Urinary bladder (tissue), 4 donors: ENCODE measurements around the gene LPA. TPM values are rescaled to one million over a fixed set of nuclear protein-coding genes. Genes with fewer than 3 reads are reported as not detected.
"Not testable (repeated sequence)": the region's sequence is repeated elsewhere in the genome, so short reads cannot be mapped to it uniquely, and the experiment has no call there.

ENCODE experiments used
- DNase-seq: peaks from one replicate; pipeline ENCODE4 v3.0.0-alpha.2; 2015; ENCODE audit errors: extremely low spot score
- H3K27ac ChIP-seq: one replicate; pipeline ENCODE4 v1.5.1; 2013; ENCODE audit warnings: low read depth, mild to moderate bottlenecking, moderate library complexity
- H3K36me3 ChIP-seq: one replicate; pipeline ENCODE4 v1.6.1; 2013; ENCODE audit warnings: mild to moderate bottlenecking, moderate library complexity; ENCODE audit not compliant: insufficient read depth
- H3K4me1 ChIP-seq: one replicate; pipeline ENCODE4 v1.6.1; 2013; ENCODE audit warnings: mild to moderate bottlenecking, moderate library complexity; ENCODE audit not compliant: insufficient read depth
- H3K4me3 ChIP-seq: one replicate; pipeline ENCODE4 v1.5.1; 2013; ENCODE audit warnings: low read depth, low read length
- WGBS: extraction: QIAGEN DNeasy Blood & Tissue Kit; methylation state at CpG from one replicate; pipeline ENCODE4 v1.1.7; 2013; 5-methylcytosine and 5-hydroxymethylcytosine counted together
- polyA plus RNA-seq: library from polyadenylated mRNA; stranded (reverse); fragments of 200-250 nt; gene quantifications from one replicate; pipeline ENCODE4 v1.2.3, GENCODE V29; 2013
- total RNA-seq: library from RNA; depleted of rRNA; stranded (reverse); fragments of >200 nt; gene quantifications from one replicate; pipeline ENCODE4 v1.2.3, GENCODE V29; 2014
- donor health status: healthy with polysubstance abuse.
- donor health status: healthy.

Gene LPA
- total and polyA plus RNA-seq, 2 donors: 0.11 to 4.0 TPM

GRCh38 chr6:160595297-160595696 is 68.8 kb downstream of the LPA start:
- WGBS: 55% methylated on average over 4 of the region's 4 CpGs
- not testable (repeated sequence) for H3K4me1 ChIP-seq, H3K4me3 ChIP-seq, DNase-seq, H3K27ac ChIP-seq, H3K36me3 ChIP-seq

GRCh38 chr6:160586374-160586773 is 77.7 kb downstream of the LPA start:
- Histone ChIP-seq H3K27ac (no peak overlapping the region), H3K4me3 (no peak overlapping the region), H3K4me1 (no peaks in the 10 kb centered on the region), H3K36me3 (no peaks in the 10 kb centered on the region)
- no peak for DNase-seq
- 72% methylated on average over 4 of the region's 4 CpGs for WGBS

GRCh38 chr6:160583794-160584193 is 80.3 kb downstream of the LPA start:
- Histone ChIP-seq H3K4me1 (no peaks in the 10 kb centered on the region), H3K27ac (no peak overlapping the region), H3K36me3 (no peaks in the 10 kb centered on the region), H3K4me3 (no peak overlapping the region)
- DNase-seq: no peak

GRCh38 chr6:160581406-160581805 is 82.7 kb downstream of the LPA start:
- H3K27ac ChIP-seq: no peak overlapping the region
- no peak overlapping the region for H3K4me3 ChIP-seq
- no peak for DNase-seq
- H3K36me3 ChIP-seq: no peaks in the 10 kb centered on the region
- WGBS: 60% methylated on average over 1 of the region's 1 CpG
- H3K4me1 ChIP-seq: no peaks in the 10 kb centered on the region

GRCh38 chr6:160578515-160578914 is 85.6 kb downstream of the LPA start:
- DNase-seq, H3K27ac ChIP-seq, H3K36me3 ChIP-seq, H3K4me1 ChIP-seq, H3K4me3 ChIP-seq: not testable (repeated sequence)
- 66% methylated on average over 5 of the region's 5 CpGs for WGBS

- no peak overlapping the region for H3K4me3 ChIP-seq
- 60% methylated on average over 4 of the region's 4 CpGs for WGBS
- DNase-seq: no peak
- H3K36me3 ChIP-seq: no peaks in the 10 kb centered on the region
- no peak overlapping the region for H3K27ac ChIP-seq
- no peaks in the 10 kb centered on the region for H3K4me1 ChIP-seq
Measured at GRCh38 chr6:160573943-160574342, 90.1 kb downstream of the LPA start.

GRCh38 chr6:160571201-160571600 is 92.9 kb downstream of the LPA start:
- H3K27ac ChIP-seq: not testable (repeated sequence)

GRCh38 chr6:160544802-160545201 is 119.3 kb downstream of the LPA start:
- Histone ChIP-seq H3K4me3 (no peak overlapping the region), H3K27ac (no peak overlapping the region), H3K36me3 (no peaks in the 10 kb centered on the region), H3K4me1 (no peaks in the 10 kb centered on the region)
- WGBS: 71% methylated on average over 6 of the region's 6 CpGs
- no peak for DNase-seq

More at GRCh38 chr6:160571201-160571600, 92.9 kb downstream of the LPA start:
- not testable (repeated sequence) for H3K4me1 ChIP-seq, DNase-seq, H3K4me3 ChIP-seq, H3K36me3 ChIP-seq

GRCh38 chr6:160535270-160535669 is 128.8 kb downstream of the LPA start:
- no peak for DNase-seq
- Histone ChIP-seq H3K4me3 (no peak overlapping the region), H3K36me3 (no peaks in the 10 kb centered on the region), H3K27ac (no peak overlapping the region), H3K4me1 (no peaks in the 10 kb centered on the region)
- WGBS: 98% methylated on average over 1 of the region's 1 CpG

- whole genome bisulfite sequencing: 6% methylated on average over 9 of the region's 9 CpGs
- Histone ChIP-seq H3K27ac (no peak overlapping the region), H3K4me1 (no peaks in the 10 kb centered on the region), H3K4me3 (no peak overlapping the region), H3K36me3 (no peaks in the 10 kb centered on the region)
- DNase-seq: no peak
Measured at GRCh38 chr6:160534050-160534696, 129.9 kb downstream of the LPA start.

- DNase-seq: no peak
- Histone ChIP-seq H3K27ac (no peak overlapping the region), H3K4me3 (no peak overlapping the region), H3K4me1 (no peaks in the 10 kb centered on the region), H3K36me3 (no peaks in the 10 kb centered on the region)
- 64% methylated on average over 4 of the region's 4 CpGs for WGBS
Measured at GRCh38 chr6:160532315-160532714, 131.8 kb downstream of the LPA start.

- DNase-seq: no peak
- WGBS: 75% methylated on average over 2 of the region's 2 CpGs
- no peak overlapping the region for H3K4me3 ChIP-seq
- no peak overlapping the region for H3K27ac ChIP-seq
- no peaks in the 10 kb centered on the region for H3K36me3 ChIP-seq
- H3K4me1 ChIP-seq: no peaks in the 10 kb centered on the region
Measured at GRCh38 chr6:160531826-160532225, 132.2 kb downstream of the LPA start.

- H3K27ac ChIP-seq, H3K4me3 ChIP-seq, DNase-seq, H3K4me1 ChIP-seq, H3K36me3 ChIP-seq: not testable (repeated sequence)
- 85% methylated on average over 5 of the region's 5 CpGs for WGBS
Measured at GRCh38 chr6:160529524-160529923, 134.6 kb downstream of the LPA start.

GRCh38 chr6:160523223-160523622 is 140.9 kb downstream of the LPA start:
- WGBS: 92% methylated on average over 5 of the region's 5 CpGs
- H3K4me1 ChIP-seq: no peaks in the 10 kb centered on the region
- no peak for DNase-seq
- H3K4me3 ChIP-seq: no peak overlapping the region
- no peak overlapping the region for H3K27ac ChIP-seq
- H3K36me3 ChIP-seq: no peaks in the 10 kb centered on the region
